ENCODE results near the gene ZNF839.

Gene ZNF839

DNA sequence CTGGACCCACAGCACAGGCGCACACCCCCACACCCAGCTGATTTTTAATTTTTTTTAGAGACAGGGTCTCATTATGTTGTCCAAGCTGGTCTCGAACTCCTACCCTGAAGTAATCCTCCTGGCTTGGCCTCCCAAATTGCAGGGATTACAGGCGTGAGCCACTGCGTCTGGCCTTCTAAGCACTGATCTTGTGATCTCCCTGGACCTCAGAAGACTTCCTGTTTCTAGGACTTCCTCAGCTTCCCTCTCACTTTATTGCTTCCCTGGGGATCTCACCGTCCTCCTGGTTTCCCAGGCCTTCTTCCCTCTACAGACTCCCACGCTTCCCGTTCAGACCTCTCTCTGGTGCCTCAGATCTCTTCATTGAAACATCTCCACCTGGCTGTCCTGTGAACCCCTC lies 13.8 kb downstream of the ZNF839 start:
- no peak overlapping the region for H3K27ac ChIP-seq
- H3K4me3 ChIP-seq (ENCODE audit: low read depth, low read length) = no peak overlapping the region
- DNase-seq = no peak
- H3K36me3 ChIP-seq (replicated peaks) = peaks cover 21% of the 10 kb centered on the region
- in situ Hi-C loops (cut with HindIII; ENCODE audit: low pct_ligation_motif_present, low sequenced_read_pairs) = no loop called here
- H3K27me3 ChIP-seq (replicated peaks) = no peaks in the 10 kb centered on the region
- TF ChIP-seq, protein P1, sequence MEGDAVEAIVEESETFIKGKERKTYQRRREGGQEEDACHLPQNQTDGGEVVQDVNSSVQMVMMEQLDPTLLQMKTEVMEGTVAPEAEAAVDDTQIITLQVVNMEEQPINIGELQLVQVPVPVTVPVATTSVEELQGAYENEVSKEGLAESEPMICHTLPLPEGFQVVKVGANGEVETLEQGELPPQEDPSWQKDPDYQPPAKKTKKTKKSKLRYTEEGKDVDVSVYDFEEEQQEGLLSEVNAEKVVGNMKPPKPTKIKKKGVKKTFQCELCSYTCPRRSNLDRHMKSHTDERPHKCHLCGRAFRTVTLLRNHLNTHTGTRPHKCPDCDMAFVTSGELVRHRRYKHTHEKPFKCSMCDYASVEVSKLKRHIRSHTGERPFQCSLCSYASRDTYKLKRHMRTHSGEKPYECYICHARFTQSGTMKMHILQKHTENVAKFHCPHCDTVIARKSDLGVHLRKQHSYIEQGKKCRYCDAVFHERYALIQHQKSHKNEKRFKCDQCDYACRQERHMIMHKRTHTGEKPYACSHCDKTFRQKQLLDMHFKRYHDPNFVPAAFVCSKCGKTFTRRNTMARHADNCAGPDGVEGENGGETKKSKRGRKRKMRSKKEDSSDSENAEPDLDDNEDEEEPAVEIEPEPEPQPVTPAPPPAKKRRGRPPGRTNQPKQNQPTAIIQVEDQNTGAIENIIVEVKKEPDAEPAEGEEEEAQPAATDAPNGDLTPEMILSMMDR (IDR thresholded peaks at IDR 0.05; ENCODE audit: low read depth, low read length, missing control alignments) = no peak

GRCh38 chr14:102333795-102334705 lies 14.5 kb downstream of the ZNF839 start:
- in situ Hi-C loops (cut with HindIII; ENCODE audit: low pct_ligation_motif_present, low sequenced_read_pairs) = no loop called here
- Histone ChIP-seq H3K36me3 (replicated peaks) (peaks cover 25% of the 10 kb centered on the region), H3K27me3 (replicated peaks) (no peaks in the 10 kb centered on the region), H3K27ac (no peak overlapping the region), H3K4me3 (ENCODE audit: low read depth, low read length) (no peak overlapping the region)
- TF ChIP-seq, protein P1 (IDR thresholded peaks at IDR 0.05; ENCODE audit: low read depth, low read length, missing control alignments) = no peak
- no peak for DNase-seq

- no peak for DNase-seq
- in situ Hi-C loops (cut with HindIII; ENCODE audit: low pct_ligation_motif_present, low sequenced_read_pairs) = no loop called here
- TF ChIP-seq, protein P1 (IDR thresholded peaks at IDR 0.05; ENCODE audit: low read depth, low read length, missing control alignments) = no peak
- no peak overlapping the region for H3K4me3 ChIP-seq (ENCODE audit: low read depth, low read length)
- H3K27me3 ChIP-seq (replicated peaks) = no peaks in the 10 kb centered on the region
- H3K36me3 ChIP-seq (replicated peaks) = peaks cover 25% of the 10 kb centered on the region
- no peak overlapping the region for H3K27ac ChIP-seq
Observed at GRCh38 chr14:102335163-102335562, 15.6 kb downstream of the ZNF839 start.

DNA sequence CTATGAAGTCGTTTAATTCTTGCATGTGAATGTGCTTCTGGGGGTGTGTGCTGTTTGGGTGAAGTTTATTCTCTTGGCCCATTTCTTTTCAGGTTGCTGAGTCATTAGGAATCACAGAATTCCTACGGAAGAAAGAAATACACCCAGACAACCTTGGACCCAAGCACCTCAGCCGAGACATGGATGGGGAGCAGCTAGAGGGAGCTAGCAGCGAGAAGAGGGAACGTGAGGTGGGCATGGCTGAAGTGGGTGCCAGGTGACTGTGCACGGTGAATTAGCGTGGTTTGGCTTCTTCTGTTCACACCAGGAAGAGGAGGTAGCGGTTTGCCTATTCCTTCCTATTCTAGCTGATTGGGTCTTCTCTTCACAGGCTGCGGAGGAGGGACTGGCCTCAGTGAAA lies 19.2 kb downstream of the ZNF839 start:
- no peak for DNase-seq
- Histone ChIP-seq H3K4me3 (ENCODE audit: low read depth, low read length) (no peak overlapping the region), H3K27me3 (replicated peaks) (no peaks in the 10 kb centered on the region), H3K27ac (no peak overlapping the region), H3K36me3 (replicated peaks) (peaks cover 39% of the 10 kb centered on the region)
- in situ Hi-C loops (cut with HindIII; ENCODE audit: low pct_ligation_motif_present, low sequenced_read_pairs) = no loop called here
- TF ChIP-seq, protein P1 (IDR thresholded peaks at IDR 0.05; ENCODE audit: low read depth, low read length, missing control alignments) = peak; percentile 7

GRCh38 chr14:102341566-102341965 lies 22.0 kb downstream of the ZNF839 start:
- Histone ChIP-seq H3K36me3 (replicated peaks) (peaks cover 37% of the 10 kb centered on the region), H3K4me3 (ENCODE audit: low read depth, low read length) (no peak overlapping the region), H3K27ac (no peak overlapping the region), H3K27me3 (replicated peaks) (no peaks in the 10 kb centered on the region)
- in situ Hi-C loops (cut with HindIII; ENCODE audit: low pct_ligation_motif_present, low sequenced_read_pairs) = no loop called here
- no peak for DNase-seq
- TF ChIP-seq, protein P1 (IDR thresholded peaks at IDR 0.05; ENCODE audit: low read depth, low read length, missing control alignments) = no peak

All from brain microvascular endothelial cell (primary cell).